GM12801 (cell line): Measurements from ENCODE around the gene EFCAB6.

Experiments used
- TF ChIP-seq, protein P1 (sequence below): IDR thresholded peaks from one replicate; pipeline ENCODE4 v1.5.1; 2011; ENCODE audit warnings: control low read depth; ENCODE audit not compliant: insufficient read length; ENCODE audit errors: extremely low read depth

The EFCAB6 gene

DNA sequence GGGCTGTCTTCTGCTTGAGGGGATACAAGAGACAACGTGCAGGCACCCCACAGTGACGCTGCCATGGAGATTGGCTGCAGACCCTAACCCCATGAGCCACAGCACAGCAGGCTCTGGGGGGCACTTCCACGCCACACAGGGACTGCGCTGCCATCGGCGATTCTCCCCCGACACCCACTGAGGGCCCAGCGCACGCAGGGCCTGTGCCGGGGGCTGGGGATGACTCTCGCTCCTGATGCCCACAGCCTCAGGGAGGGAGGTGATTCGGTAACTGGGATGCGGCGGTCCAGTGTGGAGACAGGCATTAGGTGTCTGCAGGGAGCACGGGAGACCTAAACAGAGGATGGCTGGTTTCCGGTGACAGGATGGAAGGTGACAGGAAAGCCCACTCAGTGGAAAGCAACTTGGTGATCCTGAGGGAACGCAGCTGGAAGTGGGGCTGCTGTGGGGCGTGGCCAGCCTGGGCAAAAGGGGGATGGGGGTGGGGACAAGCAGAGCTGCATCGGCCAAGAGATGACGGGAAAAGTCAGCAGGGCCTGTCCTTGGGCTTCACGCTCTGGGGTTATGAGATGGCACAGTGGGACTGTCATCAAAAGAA, 37.7 kb downstream of the EFCAB6 start:
- TF ChIP-seq, protein P1, sequence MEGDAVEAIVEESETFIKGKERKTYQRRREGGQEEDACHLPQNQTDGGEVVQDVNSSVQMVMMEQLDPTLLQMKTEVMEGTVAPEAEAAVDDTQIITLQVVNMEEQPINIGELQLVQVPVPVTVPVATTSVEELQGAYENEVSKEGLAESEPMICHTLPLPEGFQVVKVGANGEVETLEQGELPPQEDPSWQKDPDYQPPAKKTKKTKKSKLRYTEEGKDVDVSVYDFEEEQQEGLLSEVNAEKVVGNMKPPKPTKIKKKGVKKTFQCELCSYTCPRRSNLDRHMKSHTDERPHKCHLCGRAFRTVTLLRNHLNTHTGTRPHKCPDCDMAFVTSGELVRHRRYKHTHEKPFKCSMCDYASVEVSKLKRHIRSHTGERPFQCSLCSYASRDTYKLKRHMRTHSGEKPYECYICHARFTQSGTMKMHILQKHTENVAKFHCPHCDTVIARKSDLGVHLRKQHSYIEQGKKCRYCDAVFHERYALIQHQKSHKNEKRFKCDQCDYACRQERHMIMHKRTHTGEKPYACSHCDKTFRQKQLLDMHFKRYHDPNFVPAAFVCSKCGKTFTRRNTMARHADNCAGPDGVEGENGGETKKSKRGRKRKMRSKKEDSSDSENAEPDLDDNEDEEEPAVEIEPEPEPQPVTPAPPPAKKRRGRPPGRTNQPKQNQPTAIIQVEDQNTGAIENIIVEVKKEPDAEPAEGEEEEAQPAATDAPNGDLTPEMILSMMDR = no peak

DNA sequence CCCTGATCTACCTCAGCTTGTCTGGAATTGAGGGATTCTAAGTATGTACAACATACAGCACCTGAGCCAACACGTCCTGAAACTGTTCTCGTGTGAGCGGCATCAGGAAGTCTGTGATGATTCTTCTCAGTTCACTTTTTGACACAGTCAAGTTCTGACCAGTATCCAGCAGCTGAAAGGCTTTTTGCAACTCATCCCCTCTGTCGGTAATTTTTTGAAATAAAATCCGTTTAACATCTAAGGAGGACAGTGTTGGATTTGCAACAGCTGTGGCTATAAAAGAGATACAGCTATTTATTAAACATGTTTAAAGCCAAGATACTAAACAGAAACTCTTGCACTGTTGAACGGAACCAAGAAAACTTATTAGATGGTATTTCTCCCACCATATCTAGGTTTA, 39.3 kb downstream of the EFCAB6 start:
- TF ChIP-seq, protein P1 = no peak

GRCh38 chr22:43755452-43755851, 56.7 kb downstream of the EFCAB6 start:
- TF ChIP-seq, protein P1 = no peak

DNA sequence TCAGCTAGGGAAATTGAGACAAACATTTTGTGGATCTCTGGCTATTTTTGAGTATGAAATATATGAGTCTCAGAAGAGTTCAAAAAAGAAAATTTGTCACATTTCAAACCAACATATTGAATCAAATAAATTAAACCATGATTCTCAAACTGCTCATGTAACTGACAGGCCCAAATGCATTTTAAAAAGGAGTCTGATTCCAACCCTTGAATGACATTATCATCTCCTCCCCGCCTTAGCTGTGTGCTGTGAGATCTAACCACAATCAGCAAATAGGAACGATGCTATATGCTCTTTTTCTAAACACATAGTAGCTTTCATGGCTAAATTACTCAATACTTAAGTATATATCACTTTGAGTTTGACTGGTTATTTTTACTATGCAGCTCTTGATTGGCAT, 57.1 kb downstream of the EFCAB6 start:
- TF ChIP-seq, protein P1 = no peak

DNA sequence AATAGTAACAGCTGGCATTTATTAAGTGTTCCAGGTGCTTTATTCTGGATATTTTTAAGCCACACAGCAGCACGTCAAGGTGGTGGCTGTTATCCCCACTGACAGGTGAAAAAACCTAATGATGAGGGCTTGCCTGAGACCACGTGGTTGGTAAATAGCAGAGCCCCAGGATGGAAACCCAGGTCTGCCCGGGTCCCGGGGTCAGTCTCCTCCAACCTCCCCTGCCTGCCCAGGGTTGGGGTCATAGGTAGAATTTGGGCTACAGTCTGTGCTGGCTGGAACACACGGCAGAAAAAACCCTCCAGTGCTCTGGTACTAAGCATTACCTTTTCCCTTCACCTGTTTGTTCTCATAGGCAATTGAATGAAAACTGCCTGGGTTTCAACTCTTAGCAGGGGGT, 57.9 kb downstream of the EFCAB6 start:
- TF ChIP-seq, protein P1 = no peak

GRCh38 chr22:43753688-43754087, 58.4 kb downstream of the EFCAB6 start:
- TF ChIP-seq, protein P1 = no peak

- TF ChIP-seq, protein P1 = no peak
Measured at GRCh38 chr22:43750751-43751150, 61.4 kb downstream of the EFCAB6 start.
